ENCODE data around the gene TSPEAR.
"Not testable (repeated sequence)": the region's sequence is repeated elsewhere in the genome, so short reads cannot be mapped to it uniquely, and the experiment has no call there.

Gene TSPEAR

GRCh38 chr21:44603109-44603875 lies 108.1 kb downstream of the TSPEAR start:
- no peak for DNase-seq (ENCODE audit: low read depth)

GRCh38 chr21:44602463-44602850 lies 108.9 kb downstream of the TSPEAR start:
- no peak for DNase-seq (ENCODE audit: low read depth)

- DNase-seq (ENCODE audit: low read depth): no peak
These were observed 109.5 kb downstream of the TSPEAR start for GRCh38 chr21:44601596-44602462.

- DNase-seq (ENCODE audit: low read depth): not testable (repeated sequence)
These were observed 110.3 kb downstream of the TSPEAR start for GRCh38 chr21:44601091-44601490.

- not testable (repeated sequence) for DNase-seq (ENCODE audit: low read depth)
These were observed 111.0 kb downstream of the TSPEAR start, which contains the start of gene KRTAP10-7 for GRCh38 chr21:44600118-44600978. Gene KRTAP10-7, plus strand, starts transcription at chr21:44600597. Its CDS starts 25 bp downstream, at chr21:44600622.

- no peak for DNase-seq (ENCODE audit: low read depth)
These were observed 111.9 kb downstream of the TSPEAR start for GRCh38 chr21:44599264-44600029.

- no peak for DNase-seq (ENCODE audit: low read depth)
These were observed 113.3 kb downstream of the TSPEAR start for GRCh38 chr21:44598061-44598460.

- DNase-seq (ENCODE audit: low read depth): no peak
These were observed 115.2 kb downstream of the TSPEAR start for GRCh38 chr21:44596068-44596725.

GRCh38 chr21:44595524-44595923 lies 115.8 kb downstream of the TSPEAR start:
- no peak for DNase-seq (ENCODE audit: low read depth)

- no peak for DNase-seq (ENCODE audit: low read depth)
These were observed 116.9 kb downstream of the TSPEAR start for GRCh38 chr21:44594406-44594916.

GRCh38 chr21:44593598-44594405 lies 117.6 kb downstream of the TSPEAR start:
- DNase-seq (ENCODE audit: low read depth): no peak

GRCh38 chr21:44592446-44593311 lies 118.7 kb downstream of the TSPEAR start, which contains the start of gene KRTAP10-6:
Gene KRTAP10-6, minus strand, starts transcription at chr21:44592505. Its CDS starts 21 bp downstream, at chr21:44592484.
- no peak for DNase-seq (ENCODE audit: low read depth)

- not testable (repeated sequence) for DNase-seq (ENCODE audit: low read depth)
These were observed 119.6 kb downstream of the TSPEAR start for GRCh38 chr21:44591801-44592130.

GRCh38 chr21:44590897-44591800 lies 120.2 kb downstream of the TSPEAR start:
- DNase-seq (ENCODE audit: low read depth): not testable (repeated sequence)

GRCh38 chr21:44590311-44590721 lies 121.1 kb downstream of the TSPEAR start:
- no peak for DNase-seq (ENCODE audit: low read depth)

GRCh38 chr21:44589586-44590305 lies 121.6 kb downstream of the TSPEAR start:
- DNase-seq (ENCODE audit: low read depth): no peak

GRCh38 chr21:44589094-44589493 lies 122.3 kb downstream of the TSPEAR start:
- DNase-seq (ENCODE audit: low read depth): no peak
